Right lobe of liver (tissue), 4 donors: Measurements from ENCODE around the gene B4GALT4.

Experiments used
- CTCF ChIP-seq, 4 donors: fragments of 200-600 bp in 3 of 4; fragments of 450-650 bp in 1 of 4; IDR thresholded peaks; one replicate each; pipeline versions ENCODE4 v1.5.1 to v1.8.0; 2016 to 2022; ENCODE audit warnings: antibody characterized with exemption in 4 of 4, mild to moderate bottlenecking in 2 of 4
- POLR2A ChIP-seq: fragments of 450-650 bp; IDR thresholded peaks from one replicate; pipeline ENCODE4 v1.6.1; 2017; ENCODE audit warnings: antibody characterized with exemption, mild to moderate bottlenecking
- donor health status: DM: no; HTN: no; CAD: no.
- donor health status: DM: no; HTN: no; CAD: no.
- donor health status: DM: no; HTN: yes; CAD: no.

GRCh38 chr3:119181765-119182164 lies 58.9 kb downstream of the B4GALT4 start:
- no peak for TF ChIP-seq CTCF (IDR thresholded peaks at IDR 0.05)
- TF ChIP-seq POLR2A = no peak
